ENCODE measurements around the gene ADAMTS17. TPM values are rescaled to one million over a fixed set of nuclear protein-coding genes. Genes with fewer than 3 reads are reported as not detected.

ADAMTS17 gene
- total RNA-seq, 1 experiment from 2014 or later: 0.15 TPM

- TF ChIP-seq CTCF (conservative IDR thresholded peaks at IDR 0.05; ENCODE audit: low read depth, low read length): no peak
- no peaks in the 10 kb centered on the region for H3K27me3 ChIP-seq (replicated peaks; ENCODE audit: insufficient read depth, low read depth, low read length, poor library complexity)
- ChIA-PET POLR2A (ENCODE audit: low non-redundant PET) (no interaction called here), CTCF (no interaction called here)
- H3K4me3 ChIP-seq (ENCODE audit: low read depth, low read length, poor library complexity, severe bottlenecking): no peak overlapping the region
- DNase-seq (ENCODE audit: low spot score): no peak
- H3K9me3 ChIP-seq (ENCODE audit: low read depth, low read length, poor library complexity, severe bottlenecking): no peaks in the 10 kb centered on the region
- no peaks in the 10 kb centered on the region for H3K4me1 ChIP-seq (ENCODE audit: insufficient read depth, low read length, poor library complexity, severe bottlenecking)
- no peaks in the 10 kb centered on the region for H3K36me3 ChIP-seq (ENCODE audit: insufficient read depth, low read length, poor library complexity, severe bottlenecking)
- BruUV-seq (replicated peaks): no TSS peak
- intact Hi-C loops (cut with micrococcal nuclease; ENCODE audit: unreplicated experiment): no loop called here
- H3K27ac ChIP-seq (ENCODE audit: low read depth, low read length, poor library complexity, severe bottlenecking): no peak overlapping the region
Measured at GRCh38 chr15:99963976-99964375, 377.8 kb downstream of the ADAMTS17 start.

- no peak for DNase-seq (ENCODE audit: low spot score)
Measured at GRCh38 chr15:99963096-99963825, 378.5 kb downstream of the ADAMTS17 start.

GRCh38 chr15:99962006-99962561 lies 379.7 kb downstream of the ADAMTS17 start:
- H3K27me3 ChIP-seq (replicated peaks; ENCODE audit: insufficient read depth, low read depth, low read length, poor library complexity): no peaks in the 10 kb centered on the region
- TF ChIP-seq EZH2 (IDR thresholded peaks at IDR 0.05; ENCODE audit: borderline replicate concordance, low read depth, low read length, poor library complexity, severe bottlenecking): no peak
- no peak for TF ChIP-seq CTCF (conservative IDR thresholded peaks at IDR 0.05; ENCODE audit: low read depth, low read length)
- H3K27ac ChIP-seq (ENCODE audit: low read depth, low read length, poor library complexity, severe bottlenecking): no peak overlapping the region
- CTCF ChIA-PET: no interaction called here
- H3K4me1 ChIP-seq (ENCODE audit: insufficient read depth, low read length, poor library complexity, severe bottlenecking): no peaks in the 10 kb centered on the region
- H3K4me3 ChIP-seq (ENCODE audit: low read depth, low read length, poor library complexity, severe bottlenecking): no peak overlapping the region
- no peaks in the 10 kb centered on the region for H3K9me3 ChIP-seq (ENCODE audit: low read depth, low read length, poor library complexity, severe bottlenecking)
- no peaks in the 10 kb centered on the region for H3K36me3 ChIP-seq (ENCODE audit: insufficient read depth, low read length, poor library complexity, severe bottlenecking)
- POLR2A ChIA-PET (ENCODE audit: low non-redundant PET): no interaction called here
- DNase-seq (ENCODE audit: low spot score): no peak
- no TSS peak for BruUV-seq (replicated peaks)
- intact Hi-C loops (cut with micrococcal nuclease; ENCODE audit: unreplicated experiment): no loop called here

More at GRCh38 chr15:99963096-99963825, 378.5 kb downstream of the ADAMTS17 start:
- Histone ChIP-seq H3K4me1 (ENCODE audit: insufficient read depth, low read length, poor library complexity, severe bottlenecking) (no peaks in the 10 kb centered on the region), H3K27me3 (replicated peaks; ENCODE audit: insufficient read depth, low read depth, low read length, poor library complexity) (no peaks in the 10 kb centered on the region), H3K27ac (ENCODE audit: low read depth, low read length, poor library complexity, severe bottlenecking) (no peak overlapping the region), H3K36me3 (ENCODE audit: insufficient read depth, low read length, poor library complexity, severe bottlenecking) (no peaks in the 10 kb centered on the region), H3K9me3 (ENCODE audit: low read depth, low read length, poor library complexity, severe bottlenecking) (no peaks in the 10 kb centered on the region), H3K4me3 (ENCODE audit: low read depth, low read length, poor library complexity, severe bottlenecking) (no peak overlapping the region)
- BruUV-seq (replicated peaks): no TSS peak
- ChIA-PET CTCF (no interaction called here), POLR2A (ENCODE audit: low non-redundant PET) (no interaction called here)
- intact Hi-C loops (cut with micrococcal nuclease; ENCODE audit: unreplicated experiment): no loop called here
- TF ChIP-seq EZH2 (IDR thresholded peaks at IDR 0.05; ENCODE audit: borderline replicate concordance, low read depth, low read length, poor library complexity, severe bottlenecking) (no peak), CTCF (conservative IDR thresholded peaks at IDR 0.05; ENCODE audit: low read depth, low read length) (no peak)
